ENCODE results near the gene CEP170B.
"Not testable (repeated sequence)": the region's sequence is repeated elsewhere in the genome, so short reads cannot be mapped to it uniquely, and the experiment has no call there.

The CEP170B gene

DNA sequence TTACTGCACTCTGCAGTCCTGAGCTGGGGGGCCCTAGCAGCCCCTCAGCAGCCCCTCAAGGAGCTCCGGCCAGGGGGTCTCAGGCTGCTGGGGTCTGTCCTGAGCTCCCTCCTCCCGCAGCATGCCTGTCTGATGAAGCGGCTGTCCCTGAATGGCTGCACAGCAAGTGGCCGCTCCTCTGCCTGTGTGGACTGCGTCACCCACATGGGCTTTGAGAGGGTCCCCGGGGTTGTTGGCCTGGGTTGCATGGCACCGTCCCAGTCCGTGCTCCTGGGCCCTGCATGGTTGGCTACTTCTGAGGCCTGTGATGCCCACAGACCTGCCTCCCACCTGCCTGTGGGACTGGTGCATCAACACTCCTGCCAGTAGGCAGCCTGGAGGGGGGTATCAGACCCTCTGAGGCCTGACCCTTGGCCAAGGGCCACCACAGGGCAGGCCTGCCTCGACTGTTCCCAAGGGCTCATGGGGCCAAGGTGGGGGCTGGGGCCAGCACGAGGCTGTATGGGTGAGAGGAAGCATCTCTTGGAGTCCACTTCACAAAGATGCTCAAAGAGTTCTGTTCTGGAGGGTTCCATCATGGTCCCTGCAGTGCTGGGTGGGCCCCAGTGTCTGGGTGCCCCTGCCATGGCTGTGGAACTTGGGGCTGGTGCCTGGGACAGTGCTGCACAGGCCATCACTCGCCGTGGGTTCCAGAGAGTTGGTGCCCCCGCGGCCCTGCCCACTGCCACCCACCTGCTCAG lies 12.2 kb downstream of the CEP170B start:
- H3K4me3 Mint-ChIP-seq, result no peak overlapping the region
- no peak overlapping the region for H3K27ac Mint-ChIP-seq
- DNase-seq, result no peak
- H3K36me3 Mint-ChIP-seq (ENCODE audit: low read depth), result no peaks in the 10 kb centered on the region
- H3K9me3 Mint-ChIP-seq, result no peaks in the 10 kb centered on the region
- H3K27me3 Mint-ChIP-seq, result no peaks in the 10 kb centered on the region
- H3K4me1 Mint-ChIP-seq (ENCODE audit: low read depth), result no peaks in the 10 kb centered on the region

DNA sequence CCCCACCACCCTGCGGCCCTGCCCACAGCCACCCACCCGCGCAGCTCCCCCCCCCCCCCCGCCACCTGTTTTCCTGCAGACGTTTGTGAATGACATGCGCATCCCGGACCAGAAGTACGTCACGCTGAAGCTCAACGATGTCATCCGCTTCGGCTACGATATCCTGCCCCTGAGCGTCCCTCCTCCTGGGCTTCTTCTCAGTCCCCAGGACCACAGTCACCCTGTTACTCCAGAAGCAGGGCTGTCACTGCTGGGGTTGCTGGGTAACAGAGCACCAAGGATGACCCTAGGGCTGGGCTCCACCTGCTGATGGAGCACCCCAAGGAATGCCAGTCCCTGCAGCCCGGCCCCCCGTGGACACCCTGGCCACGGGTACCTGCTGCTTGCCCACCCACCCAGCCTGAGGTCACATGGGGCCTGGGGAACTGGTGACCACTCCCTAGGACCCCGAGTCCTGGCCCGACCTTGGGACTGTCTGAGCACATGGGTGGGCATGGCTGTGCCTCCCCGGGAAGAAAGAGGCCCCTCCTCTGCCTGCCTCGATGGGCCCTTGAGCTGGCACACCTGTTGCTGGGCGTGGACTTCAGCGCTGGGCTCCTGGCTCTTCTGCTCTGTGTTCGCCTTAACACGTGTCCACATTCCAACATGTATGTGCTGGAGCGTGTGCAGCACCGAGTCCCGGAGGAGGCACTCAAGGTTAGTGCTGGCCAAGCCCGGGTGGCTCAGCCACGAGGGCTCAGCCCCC lies 12.9 kb downstream of the CEP170B start:
- H3K27me3 Mint-ChIP-seq, result no peaks in the 10 kb centered on the region
- no peak overlapping the region for H3K27ac Mint-ChIP-seq
- H3K36me3 Mint-ChIP-seq (ENCODE audit: low read depth), result no peaks in the 10 kb centered on the region
- H3K9me3 Mint-ChIP-seq, result no peaks in the 10 kb centered on the region
- H3K4me1 Mint-ChIP-seq (ENCODE audit: low read depth), result no peaks in the 10 kb centered on the region
- no peak overlapping the region for H3K4me3 Mint-ChIP-seq
- no peak for DNase-seq

DNA sequence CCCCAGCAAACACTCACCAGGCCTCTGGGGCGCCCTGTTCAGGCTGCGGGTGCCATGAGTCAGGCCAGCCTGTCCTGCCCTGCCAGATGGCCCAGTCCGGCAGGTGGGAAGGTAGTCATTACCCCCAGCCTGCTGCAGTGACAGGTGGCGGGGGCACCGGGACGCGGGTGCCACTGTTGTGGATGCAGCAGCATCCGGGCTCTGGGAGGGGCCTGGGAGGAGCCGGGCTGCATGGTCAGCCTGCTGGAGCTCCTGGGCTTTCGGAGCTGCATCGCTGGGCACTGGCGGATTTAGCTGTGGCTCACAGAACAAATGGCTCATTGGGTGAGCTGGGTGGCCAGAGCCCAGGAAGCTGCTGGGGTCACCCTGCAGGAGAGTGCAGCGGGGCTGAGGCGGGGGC lies 13.5 kb downstream of the CEP170B start:
- Mint-ChIP-seq H3K27ac (no peak overlapping the region), H3K36me3 (ENCODE audit: low read depth) (no peaks in the 10 kb centered on the region), H3K4me1 (ENCODE audit: low read depth) (no peaks in the 10 kb centered on the region), H3K27me3 (no peaks in the 10 kb centered on the region), H3K9me3 (no peaks in the 10 kb centered on the region), H3K4me3 (no peak overlapping the region)
- no peak for DNase-seq

DNA sequence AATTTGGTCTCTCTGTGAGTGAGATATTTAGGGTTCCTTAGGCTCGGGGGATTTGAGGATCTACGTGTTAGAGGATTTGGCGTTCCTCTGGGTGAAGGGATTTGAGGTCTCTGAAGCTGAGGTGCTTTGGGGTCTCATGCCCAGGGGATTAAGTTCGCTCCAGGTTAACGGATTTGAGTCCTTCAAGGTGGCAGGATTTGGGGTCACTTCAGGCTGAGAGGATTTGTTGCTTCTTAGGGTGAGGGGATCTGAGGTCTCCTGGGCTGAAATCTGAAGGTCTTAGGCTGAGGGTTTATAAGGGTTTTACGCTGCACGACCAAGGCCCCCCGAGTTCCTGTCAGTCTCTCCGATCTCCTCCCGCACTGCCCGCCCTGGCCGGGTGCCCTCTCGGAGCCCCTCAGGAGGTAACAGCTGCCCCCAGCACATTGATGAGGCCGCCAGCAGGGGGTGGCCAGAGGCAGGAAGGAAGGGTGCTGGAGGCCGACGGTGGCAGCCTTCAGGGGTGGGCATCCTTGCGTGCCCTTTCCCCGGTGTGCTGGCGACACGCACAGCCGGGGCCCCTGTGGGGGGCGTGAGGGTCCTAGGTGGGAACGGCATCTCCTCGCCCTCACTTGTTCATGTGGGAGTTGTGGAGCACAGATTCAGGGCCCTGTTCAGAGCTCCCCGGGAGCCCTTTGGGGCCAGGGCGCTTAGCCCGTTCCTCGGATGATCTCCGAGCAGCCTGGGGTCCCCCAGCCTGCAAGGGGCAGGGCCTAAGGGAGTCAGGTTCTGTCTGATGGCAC lies 14.3 kb downstream of the CEP170B start:
- H3K36me3 Mint-ChIP-seq (ENCODE audit: low read depth), result no peaks in the 10 kb centered on the region
- no peak for DNase-seq
- H3K27me3 Mint-ChIP-seq, result no peaks in the 10 kb centered on the region
- no peak overlapping the region for H3K4me3 Mint-ChIP-seq
- no peaks in the 10 kb centered on the region for H3K4me1 Mint-ChIP-seq (ENCODE audit: low read depth)
- H3K9me3 Mint-ChIP-seq, result no peaks in the 10 kb centered on the region
- no peak overlapping the region for H3K27ac Mint-ChIP-seq

DNA sequence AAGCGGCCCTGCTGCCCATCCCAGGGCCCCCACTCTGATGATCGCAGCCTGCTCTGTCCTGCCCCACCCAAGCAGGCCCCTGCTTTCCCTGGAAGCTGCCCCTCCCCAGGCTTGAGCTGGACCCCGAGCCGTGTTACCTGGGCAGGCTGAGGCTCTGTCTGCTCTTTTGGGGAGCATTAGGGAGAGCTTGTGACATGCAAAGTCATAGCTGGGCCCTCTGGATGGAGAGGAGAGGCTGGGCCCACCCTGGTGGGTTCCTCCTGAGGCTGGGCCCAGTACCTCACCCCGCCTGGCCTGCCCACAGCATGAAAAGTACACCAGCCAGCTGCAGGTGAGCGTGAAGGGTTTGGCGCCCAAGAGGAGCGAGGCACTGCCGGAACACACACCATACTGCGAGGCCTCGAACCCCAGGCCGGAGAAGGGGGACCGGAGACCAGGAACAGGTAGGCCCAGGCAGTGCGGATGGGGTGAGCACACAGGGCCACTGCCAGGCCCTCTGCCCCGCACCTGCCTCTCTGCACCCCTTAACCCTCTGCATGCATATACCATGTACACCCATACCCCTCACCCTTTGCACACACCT lies 15.0 kb downstream of the CEP170B start:
- H3K27ac Mint-ChIP-seq, result no peak overlapping the region
- no peaks in the 10 kb centered on the region for H3K9me3 Mint-ChIP-seq
- DNase-seq, result no peak
- H3K4me1 Mint-ChIP-seq (ENCODE audit: low read depth), result no peaks in the 10 kb centered on the region
- no peaks in the 10 kb centered on the region for H3K36me3 Mint-ChIP-seq (ENCODE audit: low read depth)
- H3K4me3 Mint-ChIP-seq, result no peak overlapping the region
- no peaks in the 10 kb centered on the region for H3K27me3 Mint-ChIP-seq

DNA sequence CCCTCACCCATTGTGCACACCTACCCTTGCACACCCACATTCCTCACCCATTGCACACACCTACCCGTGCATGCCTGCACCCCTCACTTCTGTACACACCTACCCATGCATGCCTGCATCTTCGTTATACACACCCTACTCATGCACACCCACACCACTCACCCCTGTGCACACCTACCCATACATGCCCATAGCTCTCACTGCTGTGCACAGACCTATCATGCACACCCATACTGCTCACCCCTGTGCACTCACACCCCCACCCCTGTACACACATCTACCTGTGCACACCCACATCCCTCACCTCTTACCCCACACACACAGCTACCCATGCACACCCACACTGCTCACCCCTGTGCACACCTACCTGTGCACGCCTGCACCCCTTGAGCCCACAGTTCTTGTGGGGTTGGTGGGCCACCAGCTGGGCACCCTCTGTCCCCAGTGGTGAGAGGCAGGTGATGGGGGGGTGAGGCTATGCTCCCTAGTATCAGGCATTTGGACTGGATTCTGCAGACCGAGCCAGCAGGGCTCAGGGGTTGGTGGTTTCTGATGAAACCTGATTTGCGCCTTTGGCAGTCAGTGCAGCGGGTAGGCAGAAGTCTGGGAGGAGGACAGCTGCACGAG lies 15.6 kb downstream of the CEP170B start:
- no peaks in the 10 kb centered on the region for H3K9me3 Mint-ChIP-seq
- no peaks in the 10 kb centered on the region for H3K4me1 Mint-ChIP-seq (ENCODE audit: low read depth)
- H3K36me3 Mint-ChIP-seq (ENCODE audit: low read depth), result no peaks in the 10 kb centered on the region
- H3K4me3 Mint-ChIP-seq, result no peak overlapping the region
- H3K27ac Mint-ChIP-seq, result no peak overlapping the region
- H3K27me3 Mint-ChIP-seq, result no peaks in the 10 kb centered on the region
- DNase-seq, result no peak

DNA sequence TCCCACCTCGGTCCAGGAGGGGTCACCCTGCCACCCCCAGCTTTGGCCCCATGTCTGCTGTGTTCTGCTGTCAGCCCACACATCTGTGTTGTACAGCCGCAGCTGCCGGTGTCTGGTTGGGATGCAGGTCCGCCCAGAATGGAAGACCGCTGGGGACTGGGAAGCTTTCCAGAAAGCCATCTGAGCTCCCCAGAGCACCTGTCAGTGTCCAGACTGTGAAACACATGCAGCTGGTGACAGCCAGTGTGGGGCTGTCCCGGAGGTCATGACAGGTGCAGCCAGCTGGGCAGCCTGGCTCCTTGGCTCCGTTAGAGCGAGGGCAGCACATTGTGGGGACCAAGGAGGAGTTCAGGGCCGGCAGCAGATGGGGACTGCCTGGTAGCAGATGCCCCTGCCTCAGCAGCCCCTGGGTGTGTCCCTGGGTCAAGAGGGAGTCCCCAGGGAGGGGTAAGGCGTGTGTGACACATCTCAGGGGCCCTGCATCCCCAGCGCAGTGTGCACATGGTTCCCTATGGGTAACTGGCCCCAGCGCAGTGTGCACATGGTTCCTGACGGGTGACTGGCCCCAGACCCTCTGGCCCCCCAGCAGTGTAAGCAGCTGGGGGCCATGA lies 16.4 kb downstream of the CEP170B start:
- Mint-ChIP-seq H3K9me3 (no peaks in the 10 kb centered on the region), H3K4me1 (ENCODE audit: low read depth) (no peaks in the 10 kb centered on the region), H3K27me3 (no peaks in the 10 kb centered on the region), H3K27ac (no peak overlapping the region), H3K36me3 (ENCODE audit: low read depth) (no peaks in the 10 kb centered on the region), H3K4me3 (no peak overlapping the region)
- no peak for DNase-seq

DNA sequence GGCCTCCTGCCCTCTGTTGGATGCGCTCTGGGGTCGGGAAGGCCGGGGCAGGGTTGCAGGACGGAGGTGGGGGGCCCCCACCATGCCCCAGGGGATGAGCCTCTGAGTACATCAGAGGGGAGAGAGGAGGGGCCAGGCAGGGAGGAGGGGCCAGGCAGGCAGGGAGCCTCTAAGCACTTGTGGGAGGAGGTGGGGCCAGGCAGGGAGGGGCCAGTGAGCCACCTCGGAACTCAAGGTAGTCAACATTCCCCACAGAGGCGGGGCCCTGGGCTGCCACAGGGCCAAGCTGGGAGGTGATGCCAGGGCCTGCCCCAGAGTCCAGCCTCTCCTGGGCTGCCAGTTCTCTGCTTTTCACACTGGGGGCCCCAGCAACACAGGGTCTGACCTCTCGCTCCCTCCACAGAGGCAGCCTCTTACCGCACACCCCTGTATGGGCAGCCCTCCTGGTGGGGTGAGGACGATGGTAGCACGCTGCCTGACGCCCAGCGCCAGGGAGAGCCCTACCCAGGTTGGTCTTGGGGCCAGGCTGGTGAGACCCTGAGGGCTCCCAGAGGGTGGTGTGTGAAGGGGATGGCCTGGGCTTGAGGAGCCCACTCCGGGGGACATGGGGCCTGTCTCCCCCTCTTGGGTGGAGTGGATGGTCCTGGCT lies 17.4 kb downstream of the CEP170B start:
- Mint-ChIP-seq H3K4me1 (ENCODE audit: low read depth) (no peaks in the 10 kb centered on the region), H3K27me3 (no peaks in the 10 kb centered on the region), H3K9me3 (no peaks in the 10 kb centered on the region), H3K27ac (no peak overlapping the region), H3K4me3 (no peak overlapping the region), H3K36me3 (ENCODE audit: low read depth) (no peaks in the 10 kb centered on the region)
- DNase-seq, result no peak

DNA sequence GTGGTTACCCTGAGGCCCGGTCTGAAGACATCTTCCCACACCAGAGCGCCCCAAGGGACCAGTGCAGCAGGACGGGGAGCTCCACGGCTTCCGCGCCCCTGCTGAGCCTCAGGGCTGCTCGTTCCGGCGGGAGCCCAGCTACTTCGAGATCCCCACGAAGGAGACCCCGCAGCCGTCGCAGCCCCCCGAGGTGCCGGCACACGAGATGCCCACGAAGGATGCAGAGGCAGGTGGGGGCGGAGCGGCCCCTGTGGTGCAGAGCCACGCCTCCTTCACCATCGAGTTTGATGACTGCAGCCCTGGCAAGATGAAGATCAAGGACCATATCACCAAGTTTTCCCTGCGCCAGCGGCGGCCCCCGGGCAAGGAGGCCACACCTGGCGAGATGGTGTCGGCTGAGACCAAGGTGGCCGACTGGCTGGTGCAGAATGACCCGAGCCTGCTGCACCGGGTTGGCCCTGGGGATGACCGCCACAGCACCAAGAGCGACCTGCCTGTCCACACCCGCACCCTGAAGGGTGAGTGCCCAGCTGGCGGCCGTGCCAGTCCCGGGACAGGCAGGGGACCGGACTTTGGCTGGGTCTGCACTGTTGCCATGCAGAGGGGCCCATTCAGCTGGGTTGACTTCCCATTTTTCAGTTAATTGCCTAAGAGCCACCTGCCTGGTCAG lies 18.1 kb downstream of the CEP170B start:
- no peak for DNase-seq
- Mint-ChIP-seq H3K4me1 (ENCODE audit: low read depth) (no peaks in the 10 kb centered on the region), H3K27me3 (no peaks in the 10 kb centered on the region), H3K27ac (no peak overlapping the region), H3K9me3 (no peaks in the 10 kb centered on the region), H3K4me3 (no peak overlapping the region), H3K36me3 (ENCODE audit: low read depth) (no peaks in the 10 kb centered on the region)

DNA sequence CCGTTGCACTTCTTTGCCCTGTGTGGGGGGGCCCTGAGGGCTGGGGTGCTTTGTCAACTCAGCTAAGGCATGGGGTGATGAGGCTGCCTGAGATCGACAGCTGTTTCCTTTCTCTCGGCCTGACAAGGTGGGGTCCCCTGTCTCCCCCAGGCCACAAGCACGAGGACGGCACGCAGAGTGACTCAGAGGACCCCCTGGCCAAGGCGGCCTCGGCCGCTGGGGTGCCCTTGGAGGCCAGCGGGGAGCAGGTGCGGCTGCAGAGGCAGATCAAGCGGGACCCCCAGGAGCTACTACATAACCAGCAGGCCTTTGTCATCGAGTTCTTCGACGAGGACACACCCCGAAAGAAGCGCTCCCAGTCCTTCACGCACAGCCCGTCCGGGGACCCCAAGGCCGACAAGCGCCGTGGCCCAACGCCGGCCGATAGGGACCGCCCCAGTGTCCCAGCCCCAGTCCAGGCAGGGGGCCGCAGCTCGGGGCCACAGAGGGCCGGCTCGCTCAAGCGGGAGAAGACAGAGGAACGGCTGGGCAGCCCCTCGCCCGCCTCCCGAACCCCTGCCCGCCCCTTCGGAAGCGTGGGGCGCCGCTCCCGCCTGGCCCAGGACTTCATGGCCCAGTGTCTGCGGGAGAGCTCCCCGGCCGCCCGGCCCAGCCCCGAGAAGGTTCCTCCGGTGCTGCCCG lies 18.8 kb downstream of the CEP170B start:
- Mint-ChIP-seq H3K9me3 (no peaks in the 10 kb centered on the region), H3K27me3 (no peaks in the 10 kb centered on the region), H3K36me3 (ENCODE audit: low read depth) (no peaks in the 10 kb centered on the region), H3K4me3 (no peak overlapping the region), H3K4me1 (ENCODE audit: low read depth) (no peaks in the 10 kb centered on the region), H3K27ac (no peak overlapping the region)
- DNase-seq, result no peak

DNA sequence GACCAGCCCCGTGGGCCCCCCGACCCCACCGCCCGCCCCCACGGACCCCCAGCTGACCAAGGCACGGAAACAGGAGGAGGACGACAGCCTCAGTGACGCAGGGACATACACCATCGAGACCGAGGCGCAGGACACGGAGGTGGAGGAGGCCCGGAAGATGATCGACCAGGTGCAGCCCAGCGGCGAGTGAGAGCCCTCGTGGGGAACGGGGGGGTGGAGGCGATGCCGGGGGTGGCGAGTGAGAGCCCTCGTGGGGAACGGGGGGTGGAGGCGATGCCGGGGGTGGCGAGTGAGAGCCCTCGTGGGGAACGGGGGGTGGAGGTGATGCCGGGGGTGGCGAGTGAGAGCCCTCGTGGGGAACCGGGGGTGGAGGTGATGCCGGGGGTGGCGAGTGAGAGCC lies 19.3 kb downstream of the CEP170B start:
- H3K36me3 Mint-ChIP-seq (ENCODE audit: low read depth); H3K4me1 Mint-ChIP-seq (ENCODE audit: low read depth); H3K27ac Mint-ChIP-seq; H3K27me3 Mint-ChIP-seq; H3K4me3 Mint-ChIP-seq; DNase-seq; H3K9me3 Mint-ChIP-seq: not testable (repeated sequence)

DNA sequence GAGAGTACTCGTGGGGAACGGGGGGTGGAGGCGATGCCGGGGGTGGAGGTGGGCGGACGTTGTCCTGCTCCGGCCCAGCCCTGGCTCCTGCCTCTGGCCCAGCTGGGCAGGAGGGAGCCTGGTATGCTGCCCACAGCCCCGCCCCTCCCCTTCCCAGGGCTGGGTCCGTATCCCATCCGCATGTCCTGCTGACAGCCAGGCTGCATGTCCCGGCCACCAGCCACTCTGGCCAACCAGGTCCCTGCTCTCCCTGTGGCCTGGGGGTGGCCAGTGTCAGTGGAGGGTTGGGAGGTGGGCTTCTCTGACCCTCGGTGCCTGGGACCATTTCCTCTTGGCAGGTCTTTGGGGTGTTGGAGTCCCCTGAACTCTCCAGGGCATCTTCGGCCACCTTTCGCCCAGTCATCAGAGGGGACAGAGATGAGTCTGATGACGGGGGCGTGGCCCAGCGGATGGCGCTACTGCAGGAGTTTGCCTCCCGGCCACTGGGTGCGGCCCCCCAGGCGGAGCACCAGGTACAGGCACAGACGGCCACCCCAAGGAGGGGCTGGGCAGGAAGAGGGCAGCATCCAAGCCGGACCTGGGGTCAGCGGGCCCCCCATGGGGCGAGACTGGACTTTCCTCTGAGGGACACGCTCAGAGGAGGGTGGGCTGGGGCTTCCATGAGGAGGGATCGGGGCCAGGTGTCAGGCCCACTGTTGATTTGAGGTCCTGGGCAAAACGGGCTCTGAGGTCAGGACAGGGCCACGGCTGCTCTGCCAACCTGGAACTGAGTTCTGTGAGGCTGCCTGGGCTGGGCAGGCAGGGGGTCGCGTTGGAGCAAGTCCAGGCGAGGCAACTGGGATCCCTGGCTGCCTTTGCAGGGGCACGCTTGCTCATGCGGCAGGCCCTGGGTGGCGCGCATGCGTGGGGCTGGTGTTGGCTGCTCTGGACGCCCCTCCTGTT lies 20.2 kb downstream of the CEP170B start:
- H3K4me3 Mint-ChIP-seq, result no peak overlapping the region
- H3K27ac Mint-ChIP-seq, result no peak overlapping the region
- DNase-seq, result no peak
- H3K27me3 Mint-ChIP-seq, result no peaks in the 10 kb centered on the region
- H3K9me3 Mint-ChIP-seq, result no peaks in the 10 kb centered on the region
- H3K4me1 Mint-ChIP-seq (ENCODE audit: low read depth), result no peaks in the 10 kb centered on the region
- H3K36me3 Mint-ChIP-seq (ENCODE audit: low read depth), result no peaks in the 10 kb centered on the region

All from activated T-cell treated with anti-CD3 and anti-CD28 coated beads, Interleukin-2, amount 50 U/mL, for 24 hours (primary cell).